GM11168 (cell line): Measurements from ENCODE around the gene LMAN1L.

Experiments
- in situ Hi-C: fragments of 300-500 bp; cut with MboI; formaldehyde crosslinking; loops from one replicate; pipeline ENCODE4 v1.12.0; 2022; ENCODE audit warnings: low sequenced_read_pairs; ENCODE audit not compliant: unreplicated experiment

LMAN1L gene

DNA sequence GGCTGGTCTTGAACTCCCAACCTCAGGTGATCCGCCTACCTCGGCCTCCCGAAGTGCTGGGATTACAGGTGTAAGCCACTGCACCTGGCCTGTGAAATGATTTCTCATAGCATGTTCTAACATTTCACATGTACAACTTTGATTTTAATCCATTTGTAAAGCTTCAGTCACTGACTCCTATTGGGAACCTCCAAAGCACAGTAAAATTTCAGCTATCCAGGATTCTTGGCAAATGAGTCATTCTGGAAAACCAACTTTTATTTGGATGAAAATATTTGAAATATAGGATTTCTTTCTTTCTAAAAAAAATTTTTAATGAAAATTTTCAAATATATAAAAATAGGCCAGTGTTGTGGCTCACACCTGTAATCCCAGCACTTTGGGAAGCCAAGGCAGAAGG is 2.7 kb upstream of the LMAN1L start:
- in situ Hi-C loops: no loop called here

DNA sequence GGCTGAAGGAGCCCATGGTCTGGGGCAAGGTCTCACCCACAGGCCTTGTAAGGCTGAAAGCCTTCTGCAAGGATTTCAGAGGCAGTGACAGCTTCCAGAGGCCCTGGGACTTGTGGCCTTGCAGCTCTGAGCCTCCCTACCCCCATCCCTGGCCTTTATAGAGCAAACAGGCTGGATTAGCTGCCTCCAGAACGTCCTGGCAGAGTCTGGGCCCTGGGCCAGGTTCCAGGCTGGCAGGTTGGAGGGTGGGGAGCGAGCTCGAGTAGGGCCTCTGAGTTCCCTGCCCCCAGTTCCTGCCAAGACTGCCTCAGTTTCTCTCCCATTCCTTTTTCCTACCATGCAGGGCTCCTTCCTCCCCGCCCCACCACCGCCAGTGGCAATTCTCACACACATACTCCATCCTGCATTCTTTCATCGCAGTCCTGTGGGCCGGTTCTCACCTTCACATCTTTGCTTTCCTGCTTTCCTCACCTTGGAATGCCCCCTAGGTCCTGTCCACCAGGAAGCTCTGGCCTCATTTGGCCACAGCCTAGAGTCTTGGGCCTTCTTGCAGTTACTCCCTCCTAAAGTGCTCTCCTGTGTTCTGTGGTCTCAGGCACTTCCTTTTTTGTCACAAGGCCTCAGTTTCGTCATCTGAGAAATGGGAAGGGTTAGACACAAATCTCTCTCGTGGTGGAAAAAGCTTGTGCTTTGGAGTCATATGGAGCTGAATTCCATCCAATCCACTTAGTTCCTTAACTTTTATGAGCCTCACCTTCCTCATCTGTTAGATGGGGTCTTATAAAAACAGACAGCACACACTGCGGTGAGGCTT is 2.7 kb downstream of the LMAN1L start:
- in situ Hi-C loops: no loop called here

GRCh38 chr15:74815961-74816360 is 3.3 kb downstream of the LMAN1L start:
- in situ Hi-C loops: no loop called here

- in situ Hi-C loops: no loop called here
These were observed 4.2 kb downstream of the LMAN1L start for GRCh38 chr15:74816624-74817369.

DNA sequence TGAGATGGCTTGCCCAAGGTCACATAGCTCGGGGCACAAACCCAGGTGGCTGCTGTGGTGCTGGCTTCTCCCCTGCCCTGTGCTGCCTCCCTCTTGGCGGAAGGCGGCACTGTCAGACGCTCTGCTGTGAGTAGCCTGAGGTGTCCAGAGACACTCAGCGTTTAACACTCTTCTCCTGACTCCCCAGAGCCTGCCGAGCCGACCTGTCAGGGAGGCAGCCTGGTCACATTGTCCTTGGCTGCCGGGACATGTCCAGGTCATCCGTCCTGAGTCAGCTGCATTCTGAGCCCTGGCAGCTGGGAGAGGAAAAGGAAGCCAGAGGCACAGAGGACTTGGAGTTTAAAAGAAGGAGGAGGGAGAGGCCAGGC is 4.7 kb downstream of the LMAN1L start:
- in situ Hi-C loops: no loop called here

- in situ Hi-C loops: no loop called here
These were observed 7.4 kb downstream of the LMAN1L start for GRCh38 chr15:74820056-74820455.

- in situ Hi-C loops: no loop called here
These were observed 8.6 kb downstream of the LMAN1L start for GRCh38 chr15:74821091-74821789.

- in situ Hi-C loops: no loop called here
These were observed 9.1 kb downstream of the LMAN1L start for GRCh38 chr15:74821790-74822158.

- in situ Hi-C loops: no loop called here
These were observed 9.6 kb downstream of the LMAN1L start for GRCh38 chr15:74822233-74822632.

DNA sequence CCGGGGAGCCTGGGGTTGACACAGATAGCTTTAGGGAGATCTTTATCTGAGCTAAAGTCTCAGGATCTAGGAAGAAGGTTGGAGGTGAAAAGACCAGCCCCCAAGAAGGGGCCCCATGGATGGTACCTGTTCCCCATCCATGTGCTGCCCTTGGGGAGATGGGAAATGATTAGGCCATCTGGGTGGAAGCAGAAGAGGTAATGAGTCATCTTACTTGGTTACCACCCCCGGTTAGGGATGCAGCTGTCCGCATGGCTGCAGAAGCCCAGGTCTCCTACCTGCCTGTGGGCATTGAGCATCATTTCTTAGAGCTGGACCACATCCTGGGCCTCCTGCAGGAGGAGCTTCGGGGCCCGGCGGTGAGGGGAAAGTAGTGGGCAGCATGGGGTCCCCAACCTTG is 10.7 kb downstream of the LMAN1L start:
- in situ Hi-C loops: no loop called here

DNA sequence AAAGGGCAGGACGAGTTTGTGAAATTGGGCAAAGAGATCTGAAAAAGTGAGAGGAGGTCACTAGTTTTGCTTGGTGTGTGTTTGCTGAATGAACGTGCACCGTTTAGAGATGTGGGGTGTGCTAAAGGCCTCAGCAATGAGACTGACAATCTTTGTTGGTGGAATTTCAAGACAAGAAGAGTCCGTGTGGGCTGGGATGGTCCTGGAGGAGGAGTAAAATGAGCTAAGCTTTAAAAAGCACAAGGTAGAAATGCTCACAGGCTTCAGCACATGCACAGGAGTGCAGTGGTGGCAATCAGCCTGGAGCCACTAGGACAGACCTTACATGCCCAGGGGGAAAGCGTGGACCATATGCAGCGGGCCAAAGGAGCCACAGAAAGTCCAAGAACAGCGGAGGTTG is 12.3 kb downstream of the LMAN1L start:
- in situ Hi-C loops: no loop called here

DNA sequence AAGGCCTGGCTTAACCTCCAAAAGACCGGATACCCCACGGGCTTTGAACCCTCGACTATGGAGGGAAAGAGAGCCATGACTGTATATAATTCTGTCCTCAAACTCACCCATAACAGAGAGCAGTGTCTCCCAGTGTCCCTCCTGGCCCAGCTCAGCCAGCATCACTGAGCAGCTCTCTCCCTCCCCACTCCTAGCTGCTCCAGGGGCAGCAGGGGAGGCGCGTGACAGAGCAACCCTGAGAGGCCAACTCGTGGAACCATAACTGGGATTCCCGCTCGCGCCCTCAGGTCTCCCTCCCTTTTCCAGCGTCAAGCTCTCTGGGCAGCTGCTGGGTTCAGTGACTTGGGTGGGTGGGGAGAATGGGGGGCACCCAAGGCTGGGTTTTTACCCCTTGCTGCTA is 13.2 kb downstream of the LMAN1L start:
- in situ Hi-C loops: no loop called here

DNA sequence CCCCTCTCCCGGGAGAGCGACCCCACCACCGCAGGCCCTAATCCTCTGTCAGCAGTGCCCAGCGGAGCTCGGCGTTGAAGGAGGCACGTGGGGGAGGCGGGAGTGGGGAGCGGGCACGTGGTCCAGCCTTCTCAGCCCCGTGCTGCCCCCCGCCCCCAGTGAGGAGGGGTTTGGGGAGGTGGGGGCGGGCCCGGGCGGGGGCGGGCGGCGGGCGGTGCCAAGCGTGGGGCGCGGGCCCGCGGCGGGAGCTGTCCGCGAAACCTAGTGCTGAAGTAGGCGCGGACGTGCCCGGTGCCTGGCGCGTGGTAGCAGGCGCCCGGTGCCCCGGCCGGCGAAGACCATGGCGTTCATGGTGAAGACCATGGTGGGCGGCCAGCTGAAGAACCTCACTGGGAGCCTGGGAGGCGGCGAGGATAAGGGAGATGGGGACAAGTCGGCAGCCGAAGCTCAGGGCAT is 13.8 kb downstream of the LMAN1L start, which contains the start of gene CPLX3:
Gene CPLX3, plus strand, starts transcription at position 264 of the 456 bp plus-strand sequence. Its CDS starts 77 bp downstream, at position 341.
- in situ Hi-C loops: no loop called here

- in situ Hi-C loops: no loop called here
These were observed 14.3 kb downstream of the LMAN1L start for GRCh38 chr15:74826921-74827320.

DNA sequence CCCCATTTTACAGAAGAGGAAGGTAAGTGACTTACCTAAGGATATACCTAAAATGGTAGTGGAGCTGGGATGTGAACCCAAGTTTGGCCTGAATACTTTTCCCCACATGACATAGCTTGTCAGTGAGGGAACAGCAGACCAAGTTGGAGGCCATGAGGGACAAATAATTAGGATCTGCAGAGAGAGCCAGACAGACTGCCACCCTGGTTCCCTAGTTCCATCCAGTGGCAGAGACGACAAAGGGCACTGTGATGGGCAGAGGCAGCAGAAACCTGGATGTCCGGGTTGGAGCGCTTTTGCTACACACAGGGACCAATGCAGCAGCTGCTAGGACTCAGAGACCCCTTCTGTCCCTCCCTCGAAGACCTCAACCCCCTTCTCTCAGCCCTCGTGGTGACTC is 15.0 kb downstream of the LMAN1L start:
- in situ Hi-C loops: no loop called here

- in situ Hi-C loops: no loop called here
These were observed 16.2 kb downstream of the LMAN1L start for GRCh38 chr15:74828835-74829234.

DNA sequence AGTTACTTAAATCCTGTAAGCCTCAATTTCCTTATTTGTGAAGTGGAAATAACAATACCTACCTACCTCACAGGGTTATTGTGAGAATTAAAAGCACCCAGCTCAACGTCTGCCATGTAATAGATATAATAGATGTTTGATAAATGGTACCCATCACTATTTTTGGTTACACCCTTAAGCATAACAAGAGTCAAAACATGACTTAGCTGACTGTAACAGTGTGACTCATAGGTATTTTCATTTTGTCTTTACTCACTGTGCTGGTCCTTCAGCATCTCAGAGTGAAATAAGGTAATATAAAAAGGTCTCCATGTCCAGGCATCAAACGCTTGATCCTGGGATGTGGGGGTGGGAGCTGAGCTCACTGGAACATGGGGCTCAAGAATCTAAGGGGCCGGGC is 16.9 kb downstream of the LMAN1L start:
- in situ Hi-C loops: no loop called here

DNA sequence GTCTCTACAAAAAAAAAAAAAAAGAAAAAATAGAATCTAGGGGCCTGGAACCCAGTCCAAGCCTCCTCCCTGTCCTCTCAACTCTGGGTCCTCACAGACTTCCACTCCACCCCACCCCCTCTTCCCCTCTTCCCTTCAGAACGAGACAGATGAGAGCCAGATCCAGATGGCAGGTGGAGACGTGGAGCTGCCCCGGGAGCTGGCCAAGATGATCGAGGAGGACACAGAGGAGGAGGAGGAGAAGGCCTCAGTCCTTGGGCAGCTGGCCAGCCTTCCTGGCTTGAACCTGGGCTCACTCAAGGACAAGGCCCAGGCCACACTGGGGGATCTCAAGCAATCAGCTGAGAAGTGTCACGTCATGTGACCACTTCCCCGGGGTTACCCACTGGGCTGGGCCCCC is 17.4 kb downstream of the LMAN1L start:
- in situ Hi-C loops: loop anchor here (10.0 kb wide), 1 partner anchor 455 kb away; no protein-coding TSS in a partner anchor

DNA sequence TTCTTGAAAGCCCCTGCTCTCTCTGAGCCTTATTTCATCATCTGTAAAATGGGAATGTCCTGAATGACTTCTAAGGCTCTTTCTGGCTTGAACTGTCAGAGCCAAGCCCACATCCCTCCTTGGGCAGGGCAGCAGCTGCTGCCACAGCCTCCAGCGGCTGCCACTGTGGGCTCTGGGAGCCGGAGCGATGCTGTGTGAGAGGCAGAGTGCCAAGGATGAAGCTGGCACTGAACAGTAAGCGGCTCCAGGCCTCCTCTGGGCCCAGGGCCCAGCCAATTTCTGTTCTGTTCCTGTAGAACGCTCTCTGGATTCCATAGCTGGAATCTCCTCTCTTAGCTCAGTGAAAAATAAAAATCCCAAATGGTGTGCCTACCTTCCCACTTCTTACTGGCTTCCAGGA is 18.2 kb downstream of the LMAN1L start:
- in situ Hi-C loops: loop anchor here (10.0 kb wide), 1 partner anchor 456 kb away; no protein-coding TSS in a partner anchor

DNA sequence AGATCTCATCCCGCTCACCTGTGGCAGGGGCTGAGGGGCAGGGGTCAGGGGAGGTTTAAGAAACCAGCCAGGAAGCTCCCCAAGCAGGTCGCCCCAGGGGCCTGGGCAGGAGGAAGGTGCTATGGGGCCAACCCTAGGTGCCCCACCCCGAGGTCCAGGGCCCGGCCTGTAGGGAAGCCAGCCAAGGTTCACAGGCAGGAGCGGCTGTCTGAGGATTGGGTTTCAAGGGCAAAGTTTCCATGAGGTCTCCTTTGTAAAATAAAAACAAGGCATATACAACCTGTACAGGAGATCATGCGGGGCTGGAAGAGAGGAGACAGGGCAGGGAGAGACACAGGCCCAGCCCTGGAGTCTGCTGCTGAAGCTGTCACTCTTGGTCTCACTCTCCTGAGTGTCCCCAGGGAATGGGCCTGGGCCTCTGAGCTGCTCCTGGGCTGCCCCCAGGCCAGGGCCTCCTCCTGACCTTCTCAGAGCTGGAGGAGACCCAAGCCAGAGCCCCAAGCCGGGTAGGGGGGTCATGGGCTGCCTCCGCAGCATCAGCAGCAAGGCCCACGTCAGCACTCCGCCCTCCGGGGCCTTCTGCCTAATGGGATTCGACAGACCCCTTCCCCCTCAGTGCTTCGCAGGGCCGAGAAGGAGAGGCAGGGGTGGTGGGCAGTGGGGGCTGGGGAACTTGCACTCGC is 19.3 kb downstream of the LMAN1L start:
- in situ Hi-C loops: loop anchor here (10.0 kb wide), 1 partner anchor 457 kb away; no protein-coding TSS in a partner anchor
